HG03342 (cell line): Measurements from ENCODE around the gene AICDA.
"Not testable (repeated sequence)": the region's sequence is repeated elsewhere in the genome, so short reads cannot be mapped to it uniquely, and the experiment has no call there.

ENCODE experiments used
- ATAC-seq: cut with Tn5 transposase; IDR thresholded peaks from one replicate; pipeline ENCODE4 v1.9.1; 2021; ENCODE audit warnings: mild to moderate bottlenecking, moderate library complexity; ENCODE audit not compliant: unreplicated experiment

AICDA gene

DNA sequence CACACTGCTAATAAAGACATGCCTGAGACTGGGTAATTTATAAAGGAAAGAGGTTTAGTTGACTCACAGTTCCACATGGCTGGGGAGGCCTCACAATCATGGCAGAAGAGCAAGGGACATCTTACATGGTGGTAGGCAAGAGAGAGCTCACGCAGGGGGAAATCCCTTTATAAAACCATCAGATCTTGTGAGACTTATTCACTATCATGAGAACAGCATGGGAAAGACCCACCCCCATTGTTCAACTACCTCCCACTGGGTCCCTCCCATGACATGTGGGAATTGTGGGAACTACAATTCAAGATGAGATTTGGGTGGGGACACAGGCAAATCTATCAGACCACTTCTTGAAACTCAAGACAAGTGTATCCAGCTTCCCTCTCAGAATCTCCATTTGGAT is 1.2 kb upstream of the AICDA start:
- not testable (repeated sequence) for ATAC-seq

GRCh38 chr12:8609061-8609570 is 3.5 kb downstream of the AICDA start:
- no peak for ATAC-seq

- ATAC-seq = no peak
These were observed 5.8 kb downstream of the AICDA start for GRCh38 chr12:8606890-8607289.

DNA sequence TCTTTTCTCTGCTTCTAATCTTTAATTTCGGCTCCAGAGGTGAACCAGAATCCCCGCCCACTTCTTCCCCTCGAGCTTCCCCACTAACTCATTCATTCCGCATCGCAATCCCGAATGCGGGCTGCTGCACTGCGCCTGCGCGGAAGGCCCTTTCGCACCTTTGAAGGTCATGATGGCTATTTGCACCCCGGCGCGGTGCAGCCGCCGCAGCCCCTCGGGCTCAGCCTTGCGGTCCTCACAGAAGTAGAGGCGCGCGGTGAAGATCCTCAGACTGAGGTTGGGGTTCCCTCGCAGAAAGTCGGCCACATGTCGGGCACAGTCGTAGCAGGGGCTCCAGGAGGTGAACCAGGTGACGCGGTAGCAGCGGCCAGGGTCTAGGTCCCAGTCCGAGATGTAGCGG is 7.6 kb downstream of the AICDA start:
- ATAC-seq = no peak

- no peak for ATAC-seq
These were observed 8.8 kb downstream of the AICDA start for GRCh38 chr12:8603856-8604255.

DNA sequence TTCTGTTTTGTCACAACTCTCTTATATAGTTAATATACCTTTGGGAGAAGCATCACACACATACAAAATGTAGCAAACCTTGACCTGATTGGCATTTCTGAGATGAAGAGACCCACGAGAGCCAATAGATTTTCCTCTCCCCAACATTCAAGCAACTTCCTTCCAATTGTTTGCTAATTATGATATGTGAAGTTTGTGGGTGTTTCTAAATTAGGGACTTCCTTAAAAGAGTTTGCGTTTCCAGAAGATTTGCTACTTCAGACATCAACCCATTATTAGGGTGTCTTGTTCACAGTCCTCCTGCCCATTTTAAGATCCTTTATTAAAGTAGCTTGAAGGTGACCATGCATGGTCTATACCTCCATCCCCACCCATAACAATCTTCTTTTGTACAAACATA is 9.4 kb downstream of the AICDA start:
- no peak for ATAC-seq

- ATAC-seq = no peak
These were observed 16.1 kb downstream of the AICDA start for GRCh38 chr12:8596561-8596960.

DNA sequence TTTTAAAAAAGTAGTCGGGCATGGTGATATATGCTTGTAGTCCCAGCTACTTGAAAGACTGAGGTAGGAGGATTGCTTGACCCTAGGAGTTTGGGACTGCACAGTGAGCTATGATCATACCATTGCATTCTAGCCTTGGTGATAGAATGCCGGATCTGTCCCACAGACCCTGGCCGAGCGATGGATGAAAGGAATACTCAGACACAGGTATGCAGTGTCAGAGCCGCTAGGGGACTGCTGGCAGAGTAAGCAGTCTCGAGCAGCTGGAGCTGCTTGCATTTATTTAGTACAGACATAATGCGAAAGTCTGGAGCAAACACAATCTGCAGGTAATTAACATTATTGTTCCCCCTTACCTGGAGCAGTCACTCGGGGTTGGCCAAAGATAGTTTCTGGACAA is 18.6 kb downstream of the AICDA start:
- no peak for ATAC-seq

- ATAC-seq = no peak
These were observed 19.4 kb downstream of the AICDA start for GRCh38 chr12:8593246-8593645.

GRCh38 chr12:8590842-8591545 is 21.7 kb downstream of the AICDA start:
- ATAC-seq = peak; percentile 71

GRCh38 chr12:8589679-8590078 is 23.0 kb downstream of the AICDA start:
- no peak for ATAC-seq

- not testable (repeated sequence) for ATAC-seq
These were observed 28.2 kb downstream of the AICDA start for GRCh38 chr12:8584478-8584877.

DNA sequence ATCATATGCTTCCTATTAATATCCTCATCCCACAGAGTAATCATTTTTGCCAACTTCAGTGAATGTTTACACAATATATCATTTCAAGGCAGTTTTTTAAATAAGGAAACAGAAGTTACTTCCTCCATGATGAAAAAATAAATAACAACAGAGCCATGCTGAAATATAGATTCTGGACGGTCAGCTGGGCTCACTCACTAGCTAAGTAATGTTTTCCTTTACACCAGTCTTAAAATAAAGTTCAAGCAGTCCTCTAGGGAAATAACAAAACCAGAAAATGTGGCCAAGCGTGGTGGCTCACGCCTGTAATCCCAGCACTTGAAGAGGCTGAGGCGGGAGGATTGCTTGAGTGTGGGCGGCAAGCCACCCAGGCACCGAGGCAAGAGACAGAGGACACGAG is 28.7 kb downstream of the AICDA start:
- no peak for ATAC-seq

- ATAC-seq = no peak
These were observed 31.4 kb downstream of the AICDA start for GRCh38 chr12:8581098-8581784.

DNA sequence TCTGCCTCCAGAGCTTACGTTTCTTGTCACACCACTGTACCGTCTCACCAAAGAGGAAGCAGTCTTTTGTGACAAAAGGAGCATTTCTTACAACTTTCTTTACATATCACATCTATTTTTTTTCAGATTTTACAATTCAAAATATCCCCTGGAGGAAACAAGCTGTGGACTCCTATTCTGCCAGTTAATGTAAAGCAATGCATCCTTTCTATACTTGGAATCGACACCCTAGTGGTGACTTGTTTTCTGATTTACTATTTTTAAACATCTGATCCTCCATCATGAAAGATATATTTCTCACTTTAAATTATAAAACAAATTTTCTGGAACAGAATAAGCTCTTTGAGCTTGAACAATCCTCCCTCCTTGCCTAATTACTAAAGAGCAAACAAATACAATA is 34.8 kb downstream of the AICDA start:
- ATAC-seq = no peak

GRCh38 chr12:8572507-8572906 is 40.2 kb downstream of the AICDA start:
- ATAC-seq = no peak

- no peak for ATAC-seq
These were observed 46.1 kb downstream of the AICDA start for GRCh38 chr12:8566525-8566924.

DNA sequence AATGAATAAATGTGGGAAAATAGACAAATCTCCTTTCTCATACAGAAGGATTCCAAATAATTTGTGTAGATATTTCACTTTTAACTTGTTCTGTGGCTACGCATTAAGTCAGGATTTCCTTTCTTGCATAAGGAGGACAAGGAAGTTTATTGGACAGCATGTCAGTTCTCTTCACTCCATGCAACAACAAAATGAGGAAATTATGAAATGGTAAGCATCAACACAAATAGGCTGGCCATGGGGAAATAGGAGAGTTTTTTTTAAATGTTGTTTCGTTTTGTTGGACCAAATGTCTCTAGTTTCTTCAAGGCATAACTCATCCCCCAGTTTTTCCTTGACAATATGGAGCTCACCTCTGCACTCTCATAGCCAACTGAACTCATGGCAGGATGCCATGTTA is 46.6 kb downstream of the AICDA start:
- not testable (repeated sequence) for ATAC-seq

- no peak for ATAC-seq
These were observed 48.0 kb downstream of the AICDA start for GRCh38 chr12:8564656-8565055.

DNA sequence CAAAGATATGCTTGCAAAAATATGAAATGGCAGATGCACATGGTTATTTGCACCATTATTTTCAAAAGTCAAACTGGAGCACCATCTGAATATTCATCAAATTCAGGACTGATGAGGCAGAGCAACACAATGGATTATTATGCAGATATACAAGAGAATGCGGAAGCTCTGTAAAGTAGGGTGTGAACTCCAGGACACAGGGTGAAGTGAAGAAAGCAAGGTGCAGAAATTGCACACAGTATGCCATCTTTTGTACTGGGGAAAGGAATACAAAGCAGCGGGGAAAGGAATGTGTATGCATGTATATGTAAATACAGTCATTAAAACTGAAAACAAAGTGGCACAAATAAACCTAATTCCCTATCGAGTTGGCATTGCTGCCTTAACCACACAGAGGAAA is 49.3 kb downstream of the AICDA start:
- ATAC-seq = no peak

DNA sequence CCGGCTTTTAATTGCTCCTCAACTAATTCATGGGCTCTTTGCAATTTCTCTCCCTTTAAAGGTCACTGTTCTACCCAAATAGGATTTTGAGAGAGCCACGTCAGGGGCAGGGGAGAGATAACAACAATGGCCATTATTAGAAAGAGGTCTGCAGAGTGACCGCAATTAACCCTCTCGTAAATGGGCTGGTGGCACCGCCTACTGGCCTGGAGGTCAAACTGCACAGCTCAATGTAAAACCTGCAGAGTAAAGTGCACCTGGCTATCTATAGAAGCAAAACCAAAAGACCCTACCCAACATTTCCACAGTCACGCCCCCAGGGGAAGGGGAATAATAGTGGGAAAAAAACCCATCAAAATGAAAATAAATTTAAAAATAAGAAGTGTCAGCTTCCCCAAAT is 50.3 kb downstream of the AICDA start:
- no peak for ATAC-seq

- no peak for ATAC-seq
These were observed 51.6 kb downstream of the AICDA start for GRCh38 chr12:8561011-8561410.
